Loucy (cell line): ENCODE measurements around the gene TMIE.

Experiments used
- EZH2phosphoT487 ChIP-seq: fragments of 200-600 bp; IDR thresholded peaks from 2 replicates; pipeline ENCODE4 v1.6.1; 2018; ENCODE audit warnings: antibody characterized with exemption, mild to moderate bottlenecking, moderate library complexity, borderline replicate concordance
- TF ChIP-seq, protein P1 (sequence below): fragments of 200-600 bp; sonication (generic); conservative IDR thresholded peaks from 2 replicates; pipeline ENCODE4 v1.5.1; 2014; ENCODE audit warnings: mild to moderate bottlenecking, antibody characterized with exemption, low read length

DNA sequence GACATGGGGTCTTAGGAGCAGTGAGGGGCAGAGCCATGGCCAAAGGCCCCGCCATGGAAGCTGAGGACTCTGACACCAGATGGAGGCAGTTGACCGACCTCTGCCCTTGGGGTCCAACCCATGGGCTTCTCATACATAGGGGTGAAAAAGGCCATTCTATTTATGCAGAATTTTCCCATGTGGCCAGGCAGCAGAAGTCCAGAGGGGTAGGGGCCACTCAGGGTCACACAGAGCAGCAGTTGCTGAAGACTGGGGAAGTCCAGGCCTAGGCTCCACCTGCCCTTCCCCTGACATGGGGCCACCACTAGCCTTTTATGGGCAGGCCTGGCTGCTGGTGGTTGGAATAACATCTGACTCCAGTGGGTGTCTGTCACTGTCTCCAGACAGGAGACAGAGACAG lies 10.1 kb downstream of the TMIE start:
- TF ChIP-seq, protein P1, sequence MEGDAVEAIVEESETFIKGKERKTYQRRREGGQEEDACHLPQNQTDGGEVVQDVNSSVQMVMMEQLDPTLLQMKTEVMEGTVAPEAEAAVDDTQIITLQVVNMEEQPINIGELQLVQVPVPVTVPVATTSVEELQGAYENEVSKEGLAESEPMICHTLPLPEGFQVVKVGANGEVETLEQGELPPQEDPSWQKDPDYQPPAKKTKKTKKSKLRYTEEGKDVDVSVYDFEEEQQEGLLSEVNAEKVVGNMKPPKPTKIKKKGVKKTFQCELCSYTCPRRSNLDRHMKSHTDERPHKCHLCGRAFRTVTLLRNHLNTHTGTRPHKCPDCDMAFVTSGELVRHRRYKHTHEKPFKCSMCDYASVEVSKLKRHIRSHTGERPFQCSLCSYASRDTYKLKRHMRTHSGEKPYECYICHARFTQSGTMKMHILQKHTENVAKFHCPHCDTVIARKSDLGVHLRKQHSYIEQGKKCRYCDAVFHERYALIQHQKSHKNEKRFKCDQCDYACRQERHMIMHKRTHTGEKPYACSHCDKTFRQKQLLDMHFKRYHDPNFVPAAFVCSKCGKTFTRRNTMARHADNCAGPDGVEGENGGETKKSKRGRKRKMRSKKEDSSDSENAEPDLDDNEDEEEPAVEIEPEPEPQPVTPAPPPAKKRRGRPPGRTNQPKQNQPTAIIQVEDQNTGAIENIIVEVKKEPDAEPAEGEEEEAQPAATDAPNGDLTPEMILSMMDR = no peak
- no peak for TF ChIP-seq EZH2phosphoT487
